Endothelial cell of umbilical vein (primary cell): ENCODE data around the gene CHAF1A. TPM values are rescaled to one million over a fixed set of nuclear protein-coding genes. Genes with fewer than 3 reads are reported as not detected.
A peak's percentile ranks its signal among the peaks of the same experiment; 100 is the strongest.

Experiments used
- BruUV-seq: library from RNA; stranded (reverse); fragments of 400-500 nt; replicated peaks from 2 replicates; lab custom pipeline; 2021; lab: Mats Ljungman, UMichigan
- CTCF ChIA-PET: fragments of 300-600, 350-600 bp; sonication (Branson Sonifier 250); formaldehyde crosslinking; loops from one replicate; lab custom pipeline; 2021; ENCODE audit warnings: antibody characterized with exemption, inconsistent platforms; lab: Charles Lee
- POLR2A ChIA-PET: fragments of 300-600, 350-600 bp; sonication (Branson Sonifier 250); formaldehyde crosslinking; loops from one replicate; lab custom pipeline; 2021; ENCODE audit warnings: antibody characterized with exemption, inconsistent platforms; lab: Charles Lee
- DNase-seq: peaks from one replicate; pipeline ENCODE4 v3.0.0-alpha.2; 2011; ENCODE audit warnings: low read depth, low spot score
- FAIRE-seq: peaks from 2 replicates; lab custom pipeline; 2011; peaks lifted over from hg19 to GRCh38; lab: Jason Lieb, UNC
- H2AFZ ChIP-seq: 2 replicates; pipeline ENCODE4 v1.6.0; 2012; ENCODE audit warnings: low read depth, low read length, control low read depth, inconsistent platforms
- H3K27ac ChIP-seq: 2 replicates; pipeline ENCODE4 v1.5.1; 2011; ENCODE audit warnings: low read depth, mild to moderate bottlenecking, control low read depth, low read length, moderate library complexity; ENCODE audit not compliant: insufficient read depth
- H3K27me3 ChIP-seq, 2 experiments: 2 replicates each; pipeline versions ENCODE4 v1.6.0 to v1.6.1; 2011; ENCODE audit warnings: low read length in 2 of 2, mixed read lengths in 1 of 2; ENCODE audit not compliant: control insufficient read depth in 2 of 2, insufficient read depth in 2 of 2
- H3K36me3 ChIP-seq, 2 experiments: 2 replicates in 1 of 2; 3 replicates in 1 of 2; pipeline ENCODE4 v1.5.1; 2011; ENCODE audit warnings: low read length in 2 of 2, mild to moderate bottlenecking in 1 of 2, moderate library complexity in 1 of 2; ENCODE audit not compliant: control insufficient read depth in 2 of 2, insufficient read depth in 2 of 2; ENCODE audit errors: extremely low read depth in 1 of 2
- H3K4me1 ChIP-seq: 3 replicates; pipeline ENCODE4 v1.5.1; 2011; ENCODE audit warnings: mild to moderate bottlenecking, low read length; ENCODE audit not compliant: control insufficient read depth, insufficient read depth; ENCODE audit errors: extremely low read depth
- H3K4me2 ChIP-seq: 2 replicates; pipeline ENCODE4 v1.6.1; 2011; ENCODE audit warnings: low read length, control low read depth, mixed read lengths; ENCODE audit not compliant: insufficient read depth
- H3K4me3 ChIP-seq, 3 experiments: fragments of 200-600 bp in 1 of 3; sonication (generic), shearing (Covaris generic) in 1 of 3; replicated peaks in 1 of 3; 2 replicates each; pipeline ENCODE4 v1.5.1; 2011 to 2016; ENCODE audit warnings: control low read depth in 3 of 3, low read length in 3 of 3, mild to moderate bottlenecking in 2 of 3, inconsistent platforms in 1 of 3, low read depth in 1 of 3, moderate library complexity in 1 of 3; ENCODE audit not compliant: insufficient read depth in 1 of 3
- H3K79me2 ChIP-seq: 2 replicates; pipeline ENCODE4 v1.6.0; 2012; ENCODE audit warnings: low read length, inconsistent platforms; ENCODE audit not compliant: control insufficient read depth, insufficient read depth
- H3K9ac ChIP-seq: replicated peaks from 2 replicates; pipeline ENCODE3; 2011; ENCODE audit warnings: low read length, control low read depth; ENCODE audit not compliant: insufficient read depth; ENCODE audit errors: extremely low read depth
- H3K9me1 ChIP-seq: replicated peaks from 3 replicates; pipeline ENCODE4 v1.6.0; 2011; ENCODE audit warnings: mild to moderate bottlenecking, low read length; ENCODE audit not compliant: control insufficient read depth, insufficient read depth; ENCODE audit errors: extremely low read depth
- H3K9me3 ChIP-seq: replicated peaks from 2 replicates; pipeline ENCODE4 v1.5.1; 2012; ENCODE audit warnings: low read length, inconsistent platforms; ENCODE audit not compliant: control insufficient read depth, insufficient read depth
- H4K20me1 ChIP-seq: replicated peaks from 2 replicates; pipeline ENCODE3; 2011; ENCODE audit warnings: mild to moderate bottlenecking, low read length; ENCODE audit not compliant: control insufficient read depth, insufficient read depth; ENCODE audit errors: extremely low read depth
- CTCF ChIP-seq, 2 donors: IDR thresholded peaks; 1 replicate in 1 of 2; 2 replicates in 1 of 2; pipeline ENCODE4 v1.5.1; 2011; ENCODE audit warnings: low read length in 2 of 2, mild to moderate bottlenecking in 2 of 2, moderate library complexity in 2 of 2, control low read depth in 1 of 2, inconsistent platforms in 1 of 2, low read depth in 1 of 2; ENCODE audit not compliant: insufficient read depth in 1 of 2; ENCODE audit errors: extremely low read depth in 1 of 2
- EZH2 ChIP-seq: IDR thresholded peaks from 2 replicates; pipeline ENCODE4 v1.6.1; 2012; ENCODE audit warnings: borderline replicate concordance, low read depth, mild to moderate bottlenecking, moderate library complexity, low read length, inconsistent platforms; ENCODE audit not compliant: severe bottlenecking
- FOS ChIP-seq: IDR thresholded peaks from 2 replicates; pipeline ENCODE4 v1.6.1; 2011; ENCODE audit warnings: mild to moderate bottlenecking, low read length, moderate library complexity, borderline replicate concordance; ENCODE audit not compliant: insufficient read depth
- GATA2 ChIP-seq: IDR thresholded peaks from 2 replicates; pipeline ENCODE4 v1.7.0; 2011; ENCODE audit warnings: low read depth, mild to moderate bottlenecking, moderate library complexity, mixed read lengths, low read length; ENCODE audit not compliant: insufficient read length, insufficient read depth
- JUN ChIP-seq: IDR thresholded peaks from 2 replicates; pipeline ENCODE4 v1.6.1; 2011; ENCODE audit warnings: borderline replicate concordance, low read depth; ENCODE audit not compliant: insufficient read length, insufficient read depth
- MAX ChIP-seq: IDR thresholded peaks from 2 replicates; pipeline ENCODE4 v1.6.1; 2011; ENCODE audit not compliant: insufficient read depth, insufficient read length
- MYC ChIP-seq: IDR thresholded peaks from one replicate; pipeline ENCODE4 v1.6.1; 2011; ENCODE audit warnings: mild to moderate bottlenecking, low read depth, low read length
- POLR2A ChIP-seq: IDR thresholded peaks from 2 replicates; pipeline ENCODE4 v1.6.1; 2012; ENCODE audit warnings: low read depth, mild to moderate bottlenecking, control low read depth, low read length
- POLR2AphosphoS5 ChIP-seq: IDR thresholded peaks from 2 replicates; pipeline ENCODE4 v1.6.1; 2012; ENCODE audit warnings: low read depth, mild to moderate bottlenecking, control low read depth, low read length, moderate library complexity; ENCODE audit not compliant: insufficient read depth
- dilution Hi-C: fragments of 300-500 bp; cut with MboI; formaldehyde crosslinking; loops from one replicate; pipeline ENCODE4 v1.15.0; 2019; ENCODE audit warnings: low sequenced_read_pairs; ENCODE audit not compliant: extremely low pct_ligation_motif_present
- intact Hi-C: fragments of 100-400 bp; cut with micrococcal nuclease; formaldehyde crosslinking; loops from one replicate; pipeline ENCODE4 v1.10.0; 2022
- polyA plus RNA-seq, 4 experiments: library from polyadenylated mRNA; depleted of rRNA in 3 of 4; stranded (reverse) in 3 of 4; unstranded in 1 of 4; fragments of >200 nt; gene quantifications; 2 replicates each; pipeline versions ENCODE4 v1.2.1 to v1.2.3, GENCODE V29; 2011 to 2012; ENCODE audit warnings: missing spikeins in 1 of 4
- total RNA-seq: library from RNA; stranded (reverse); gene quantifications from 2 replicates; pipeline ENCODE4 v1.2.3, GENCODE V29; 2021

Gene CHAF1A
- total and polyA plus RNA-seq, 2 donors (not counting 3 experiments of a cell fraction or from before 2014, with no cell fraction given): 19.5 to 44.5 TPM

- peak; percentile 87 for FAIRE-seq
- H2AFZ ChIP-seq: peak overlapping the region; percentile 10
- H3K79me2 ChIP-seq: peaks cover 27% of the 10 kb centered on the region
- no peaks in the 10 kb centered on the region for H3K27me3 ChIP-seq
- H3K4me2 ChIP-seq: peak overlapping the region; percentile 62
- peak; percentile 75 for DNase-seq
- CTCF ChIA-PET: interaction anchor here (0.9 to 1.4 kb wide), 3 partner anchors 20 to 122 kb away, joined by 3 to 4 read pairs (median 3); no protein-coding TSS in a partner anchor
- peaks cover 12% of the 10 kb centered on the region for H3K4me1 ChIP-seq
- dilution Hi-C loops: no loop called here
- no peak overlapping the region for H3K27ac ChIP-seq
- no peaks in the 10 kb centered on the region for H4K20me1 ChIP-seq
- no peaks in the 10 kb centered on the region for H3K9me1 ChIP-seq
- H3K9ac ChIP-seq: no peak overlapping the region
- TF ChIP-seq MAX (no peak), FOS (no peak), JUN (no peak), GATA2 (no peak), MYC (no peak), EZH2 (no peak), POLR2A (peak; percentile 41), POLR2AphosphoS5 (peak; percentile 44), CTCF (IDR thresholded peaks at IDR 0.05; ENCODE audit: extremely low read depth in 1 of 2, insufficient read depth in 1 of 2, low read depth in 1 of 2, low read length in 2 of 2) (no peak)
- no peaks in the 10 kb centered on the region for H3K9me3 ChIP-seq
- intact Hi-C loops: loop anchor here (5.0 kb wide), 1 partner anchor 163 kb away; the partner anchor contains the start of gene TNFAIP8L1
- peak overlapping the region; percentile 6 to 42 (median 32) for H3K4me3 ChIP-seq
- BruUV-seq: no TSS peak
- H3K36me3 ChIP-seq: peaks cover 9 to 20% of the 10 kb centered on the region in 2 experiments
- POLR2A ChIA-PET: no interaction called here
Observed at GRCh38 chr19:4474514-4475022, 72.1 kb downstream of the CHAF1A start.
